Kidney (tissue), 14 donors: ENCODE results near the gene SFTA2. TPM values are rescaled to one million over a fixed set of nuclear protein-coding genes. Genes with fewer than 3 reads are reported as not detected.
"Not testable (repeated sequence)": the region's sequence is repeated elsewhere in the genome, so short reads cannot be mapped to it uniquely, and the experiment has no call there.

Source experiments
- DNase-seq, 5 donors: peaks; one replicate each; pipeline ENCODE4 v3.0.0-alpha.2; 2013 to 2020
- FAIRE-seq: peaks from 2 replicates; lab custom pipeline; 2012; peaks lifted over from hg19 to GRCh38; lab: Jason Lieb, UNC
- H3K27ac ChIP-seq, 2 donors: one replicate each; pipeline ENCODE4 v1.7.0; 2013; ENCODE audit warnings: low read depth in 2 of 2, low read length in 2 of 2, inconsistent platforms in 1 of 2
- H3K27me3 ChIP-seq: one replicate; pipeline ENCODE4 v1.7.1; 2013; ENCODE audit warnings: low read length, inconsistent platforms; ENCODE audit not compliant: control insufficient read depth, insufficient read depth
- H3K36me3 ChIP-seq, 3 donors: one replicate each; pipeline versions ENCODE4 v1.7.0 to v1.7.1; 2013; ENCODE audit warnings: low read length in 3 of 3, control low read depth in 1 of 3, inconsistent platforms in 1 of 3; ENCODE audit not compliant: insufficient read depth in 3 of 3, control insufficient read depth in 2 of 3
- H3K4me1 ChIP-seq, 3 donors: one replicate each; pipeline versions ENCODE4 v1.7.0 to v1.7.1; 2013; ENCODE audit warnings: low read length in 3 of 3, inconsistent platforms in 1 of 3, low read depth in 1 of 3; ENCODE audit not compliant: control insufficient read depth in 2 of 3, insufficient read depth in 2 of 3
- H3K4me3 ChIP-seq, 3 donors: one replicate each; pipeline versions ENCODE4 v1.7.0 to v1.8.1; 2013; ENCODE audit warnings: low read length in 3 of 3, control low read depth in 1 of 3, inconsistent platforms in 1 of 3
- H3K9ac ChIP-seq, 3 donors: one replicate each; pipeline versions ENCODE4 v1.7.0 to v1.7.1; 2013; ENCODE audit warnings: low read length in 3 of 3, control low read depth in 1 of 3, inconsistent platforms in 1 of 3
- H3K9me3 ChIP-seq, 3 donors: one replicate each; pipeline versions ENCODE4 v1.7.0 to v1.7.1; 2013; ENCODE audit warnings: low read length in 3 of 3, control low read depth in 1 of 3, inconsistent platforms in 1 of 3; ENCODE audit not compliant: control insufficient read depth in 2 of 3, insufficient read depth in 1 of 3
- intact Hi-C: fragments of 100-400 bp; cut with DNase I; formaldehyde crosslinking; loops from one replicate; pipeline ENCODE4 v1.11.1; 2022
- polyA plus RNA-seq: library from polyadenylated mRNA; stranded (reverse); fragments of 350-450 nt; fragmentation: Illumina TruSeq; extraction: RNeasy Lipid Tissue Mini Kit (QIAGEN cat#74804); gene quantifications from one replicate; pipeline ENCODE4 v1.2.3, GENCODE V29; 2014; ENCODE audit warnings: low read depth, low replicate concordance; ENCODE audit not compliant: insufficient read depth
- total RNA-seq: library from RNA; stranded (reverse); fragmentation: NEBNext Ultra II Directional; extraction: Animal tissue kit (Norgen Biotek cat#: 25700); gene quantifications from one replicate; pipeline ENCODE4 v1.2.1, GENCODE V29; 2021
- TF ChIP-seq, protein P1 (sequence below): IDR thresholded peaks from 3 replicates; pipeline ENCODE4 v1.5.1; 2012; ENCODE audit warnings: mild to moderate bottlenecking, moderate library complexity, borderline replicate concordance; ENCODE audit not compliant: insufficient read depth; ENCODE audit errors: extremely low read depth
- donor health status: control.
- donor health status: control.
- donor health status: control.
- donor health status: control.
- donor health status: control.
- donor health status: DM: yes; HTN: yes; CAD: no.
- donor health status: Normal renal cell carcinoma (clear cell type).

Gene SFTA2
- total and polyA plus RNA-seq, 2 donors from 2014 or later: 7.4 to 30.5 TPM

GRCh38 chr6:30928677-30929076, 3.3 kb downstream of the SFTA2 start:
- no peak overlapping the region for H3K27ac ChIP-seq
- peaks cover 0 to 4% (median 2%) of the 10 kb centered on the region in 3 donors for H3K36me3 ChIP-seq
- TF ChIP-seq, protein P1, sequence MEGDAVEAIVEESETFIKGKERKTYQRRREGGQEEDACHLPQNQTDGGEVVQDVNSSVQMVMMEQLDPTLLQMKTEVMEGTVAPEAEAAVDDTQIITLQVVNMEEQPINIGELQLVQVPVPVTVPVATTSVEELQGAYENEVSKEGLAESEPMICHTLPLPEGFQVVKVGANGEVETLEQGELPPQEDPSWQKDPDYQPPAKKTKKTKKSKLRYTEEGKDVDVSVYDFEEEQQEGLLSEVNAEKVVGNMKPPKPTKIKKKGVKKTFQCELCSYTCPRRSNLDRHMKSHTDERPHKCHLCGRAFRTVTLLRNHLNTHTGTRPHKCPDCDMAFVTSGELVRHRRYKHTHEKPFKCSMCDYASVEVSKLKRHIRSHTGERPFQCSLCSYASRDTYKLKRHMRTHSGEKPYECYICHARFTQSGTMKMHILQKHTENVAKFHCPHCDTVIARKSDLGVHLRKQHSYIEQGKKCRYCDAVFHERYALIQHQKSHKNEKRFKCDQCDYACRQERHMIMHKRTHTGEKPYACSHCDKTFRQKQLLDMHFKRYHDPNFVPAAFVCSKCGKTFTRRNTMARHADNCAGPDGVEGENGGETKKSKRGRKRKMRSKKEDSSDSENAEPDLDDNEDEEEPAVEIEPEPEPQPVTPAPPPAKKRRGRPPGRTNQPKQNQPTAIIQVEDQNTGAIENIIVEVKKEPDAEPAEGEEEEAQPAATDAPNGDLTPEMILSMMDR: no peak
- peaks cover 0 to 8% (median 7%) of the 10 kb centered on the region in 3 donors for H3K4me1 ChIP-seq
- H3K9me3 ChIP-seq: peaks cover 0 to 8% (median 0%) of the 10 kb centered on the region in 3 donors
- H3K27me3 ChIP-seq: no peaks in the 10 kb centered on the region
- H3K9ac ChIP-seq: no peak overlapping the region
- intact Hi-C loops: no loop called here
- FAIRE-seq (no peak), DNase-seq (no peak)
- no peak overlapping the region for H3K4me3 ChIP-seq

DNA sequence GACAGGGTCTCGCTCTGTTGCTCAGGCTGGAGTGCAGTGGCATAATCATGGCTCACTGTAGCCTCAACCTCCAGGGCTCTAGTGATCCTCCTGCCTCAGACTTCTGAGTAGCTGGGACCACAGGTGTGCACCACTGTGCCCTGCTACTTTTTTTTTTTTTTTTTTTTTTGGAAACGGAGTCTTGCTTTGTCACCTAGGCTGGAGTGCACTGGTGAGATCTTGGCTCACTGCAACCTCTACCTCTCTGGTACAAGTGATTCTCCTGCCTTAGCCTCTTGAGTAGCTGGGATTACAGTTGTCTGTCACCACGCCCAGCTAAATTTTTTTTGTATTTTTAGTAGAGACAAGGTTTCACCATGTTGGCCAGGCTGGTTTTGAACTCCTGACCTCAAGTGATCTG, 4.9 kb downstream of the SFTA2 start:
- H3K27me3 ChIP-seq, DNase-seq, FAIRE-seq, H3K4me3 ChIP-seq, intact Hi-C loops, H3K4me1 ChIP-seq, H3K27ac ChIP-seq, H3K36me3 ChIP-seq, H3K9me3 ChIP-seq, H3K9ac ChIP-seq: not testable (repeated sequence)

GRCh38 chr6:30926644-30927043, 5.3 kb downstream of the SFTA2 start:
- TF ChIP-seq, protein P1: no peak
- H3K4me3 ChIP-seq: no peak overlapping the region
- no peaks in the 10 kb centered on the region for H3K4me1 ChIP-seq
- FAIRE-seq (no peak), DNase-seq (peak in 1 of 5 donors; percentile 90)
- H3K9me3 ChIP-seq: peaks cover 0 to 8% (median 0%) of the 10 kb centered on the region in 3 donors
- no peaks in the 10 kb centered on the region for H3K27me3 ChIP-seq
- no peak overlapping the region for H3K9ac ChIP-seq
- no peak overlapping the region for H3K27ac ChIP-seq
- H3K36me3 ChIP-seq: peaks cover 2 to 8% (median 4%) of the 10 kb centered on the region in 3 donors
- intact Hi-C loops: no loop called here

- H3K27me3 ChIP-seq, H3K4me1 ChIP-seq, FAIRE-seq, DNase-seq, H3K9ac ChIP-seq, H3K4me3 ChIP-seq, intact Hi-C loops, H3K27ac ChIP-seq, H3K9me3 ChIP-seq: not testable (repeated sequence)
- H3K36me3 ChIP-seq: peaks cover 2 to 16% (median 13%) of the 10 kb centered on the region in 3 donors
Measured at GRCh38 chr6:30924040-30924627, 7.8 kb downstream of the SFTA2 start.
